H1 (cell line): Measurements from ENCODE around the gene DOCK10. TPM values are rescaled to one million over a fixed set of nuclear protein-coding genes. Genes with fewer than 3 reads are reported as not detected.

ENCODE experiments used
- CHD2 ChIP-seq: IDR thresholded peaks from 2 replicates; pipeline ENCODE4 v1.6.1; 2012; ENCODE audit warnings: low read length, improper control_type of control experiment
- CTBP2 ChIP-seq: IDR thresholded peaks from 2 replicates; pipeline ENCODE4 v1.7.0; 2011; ENCODE audit warnings: borderline replicate concordance, mild to moderate bottlenecking, moderate library complexity, mixed read lengths, low read length; ENCODE audit not compliant: insufficient read depth, insufficient read length
- POLR2A ChIP-seq, 2 experiments: IDR thresholded peaks; 1 replicate in 1 of 2; 2 replicates in 1 of 2; pipeline ENCODE4 v1.6.1; 2011; ENCODE audit warnings: low read depth in 2 of 2, low read length in 2 of 2, mild to moderate bottlenecking in 2 of 2; ENCODE audit errors: control extremely low read depth in 1 of 2
- POU5F1 ChIP-seq: IDR thresholded peaks from 2 replicates; pipeline ENCODE4 v1.6.1; 2011; ENCODE audit warnings: low read depth, mild to moderate bottlenecking, low read length, moderate library complexity
- SP1 ChIP-seq: IDR thresholded peaks from 2 replicates; pipeline ENCODE4 v1.6.1; 2011; ENCODE audit warnings: low read depth, low read length
- SP2 ChIP-seq: IDR thresholded peaks from 2 replicates; pipeline ENCODE4 v1.6.1; 2012; ENCODE audit warnings: mild to moderate bottlenecking, low read length, inconsistent platforms
- TCF12 ChIP-seq: IDR thresholded peaks from 2 replicates; pipeline ENCODE4 v1.6.1; 2011; ENCODE audit warnings: low read depth, mild to moderate bottlenecking, low read length
- TEAD4 ChIP-seq: IDR thresholded peaks from 2 replicates; pipeline ENCODE4 v1.6.1; 2012; ENCODE audit warnings: low read depth, low read length, inconsistent platforms, mixed read lengths
- polyA plus RNA-seq, 7 experiments: library from polyadenylated mRNA; depleted of rRNA in 3 of 7; stranded (reverse) in 5 of 7; unstranded in 2 of 7; fragments of >200 nt in 5 of 7; fragments of 200-250 nt in 2 of 7; gene quantifications; 1 replicate in 5 of 7; 2 replicates in 1 of 7; 4 replicates in 1 of 7; pipeline versions ENCODE4 v1.2.1 to v1.2.3, GENCODE V29; 2011 to 2013; ENCODE audit warnings: missing spikeins in 2 of 7, mixed read lengths in 2 of 7
- total RNA-seq: library from RNA; stranded (reverse); fragmentation: NEBNext Ultra II Directional; extraction: Animal tissue kit (Norgen Biotek cat#: 25700); gene quantifications from 2 replicates; pipeline ENCODE4 v1.2.1, GENCODE V29; 2021
- TF ChIP-seq, protein P1 (sequence below): IDR thresholded peaks from 2 replicates; pipeline ENCODE4 v1.6.1; 2011; ENCODE audit warnings: low read depth, mild to moderate bottlenecking, low read length; ENCODE audit not compliant: insufficient read depth

DOCK10 gene
- total and polyA plus RNA-seq, 2 of the 8 experiments (the other 6 are each of a cell fraction or from before 2014, with no cell fraction given) = 0.33 to 1.6 TPM

- no peak for TF ChIP-seq CHD2
- no peak for TF ChIP-seq CTBP2
- no peak for TF ChIP-seq SP1
- TF ChIP-seq TEAD4 = no peak
- TF ChIP-seq POU5F1 = no peak
- TF ChIP-seq SP2 = no peak
- TF ChIP-seq, protein P1, sequence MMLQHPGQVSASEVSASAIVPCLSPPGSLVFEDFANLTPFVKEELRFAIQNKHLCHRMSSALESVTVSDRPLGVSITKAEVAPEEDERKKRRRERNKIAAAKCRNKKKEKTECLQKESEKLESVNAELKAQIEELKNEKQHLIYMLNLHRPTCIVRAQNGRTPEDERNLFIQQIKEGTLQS = no peak
- no peak for TF ChIP-seq POLR2A (IDR thresholded peaks at IDR 0.05; ENCODE audit: control extremely low read depth in 1 of 2, low read depth in 2 of 2, low read length in 2 of 2)
- TF ChIP-seq TCF12 = no peak
Measured at GRCh38 chr2:224997802-224998201, 44.5 kb downstream of the DOCK10 start (continued).
